Measurements from ENCODE around the gene HYAL3.
"Not testable (repeated sequence)": the region's sequence is repeated elsewhere in the genome, so short reads cannot be mapped to it uniquely, and the experiment has no call there.

The HYAL3 gene

DNA sequence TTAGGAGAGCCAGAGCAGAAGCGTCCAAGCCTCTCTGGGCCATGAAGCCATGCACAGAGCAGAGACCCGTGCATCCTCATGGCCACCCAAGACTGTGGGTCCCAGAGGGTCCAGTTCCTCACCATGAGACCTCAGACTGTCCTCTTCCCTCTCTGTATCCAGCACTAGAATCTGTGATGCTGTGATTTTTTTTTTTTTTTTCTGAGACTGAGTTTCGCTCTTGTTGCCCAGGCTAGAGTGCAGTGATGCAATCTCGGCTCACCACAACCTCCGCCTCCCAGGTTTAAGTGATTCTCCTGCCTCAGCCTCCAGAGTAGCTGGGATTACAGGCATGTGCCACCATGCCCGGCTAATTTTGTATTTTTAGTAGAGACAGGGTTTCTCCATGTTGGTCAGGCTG is 54.4 kb downstream of the HYAL3 start:
- not testable (repeated sequence) for H3K9ac ChIP-seq (ENCODE audit: low read length); H3K27ac ChIP-seq (ENCODE audit: low read depth, low read length); H4K8ac ChIP-seq (ENCODE audit: low read depth, low read length); H4K5ac ChIP-seq (ENCODE audit: low read length); H3K36me3 ChIP-seq (ENCODE audit: control insufficient read depth, insufficient read depth, low read length); H3K4me2 ChIP-seq (ENCODE audit: low read length); H3K23ac ChIP-seq (ENCODE audit: low read length); DNase-seq; H2BK120ac ChIP-seq (ENCODE audit: low read depth, low read length); H3K4ac ChIP-seq (ENCODE audit: low read depth, low read length); H2BK15ac ChIP-seq (replicated peaks; ENCODE audit: low read depth); H2BK5ac ChIP-seq (ENCODE audit: low read length); H3K4me3 ChIP-seq (ENCODE audit: low read length); H3K18ac ChIP-seq (ENCODE audit: low read length); H3K27me3 ChIP-seq (ENCODE audit: insufficient read depth, low read length, poor library complexity)
- H3K79me2 ChIP-seq (ENCODE audit: control insufficient read depth, insufficient read depth, low read length) = peaks cover 69% of the 10 kb centered on the region
- H3K4me1 ChIP-seq (ENCODE audit: control insufficient read depth, low read depth, low read length) = peaks cover 41% of the 10 kb centered on the region
- H3K79me1 ChIP-seq (ENCODE audit: low read length) = peaks cover 40% of the 10 kb centered on the region
- WGBS (ENCODE audit: extremely low coverage, insufficient coverage, low lambda C conversion rate) = no CpG with 5 or more reads among the region's 6 CpGs
- H3K56ac ChIP-seq (ENCODE audit: low read length) = peak overlapping the region; percentile 73
- peak overlapping the region; percentile 17 for H2AK5ac ChIP-seq (ENCODE audit: low read length)

DNA sequence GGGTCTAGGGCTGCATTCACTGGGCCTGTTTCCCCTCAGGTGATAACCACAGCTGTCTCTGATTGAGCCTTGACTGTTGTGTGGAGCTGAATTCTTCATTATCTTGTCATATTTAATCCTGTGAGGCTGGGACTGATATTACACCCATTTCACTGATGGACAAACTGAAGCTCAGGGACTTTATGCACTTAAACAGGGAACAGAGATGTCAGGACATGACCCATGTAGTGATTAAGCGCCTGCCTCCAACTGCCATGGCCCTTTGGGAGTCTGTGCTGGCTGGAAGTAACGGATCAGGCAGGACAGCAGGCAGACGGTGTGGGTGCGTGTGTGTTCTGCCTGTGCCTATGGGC is 55.7 kb downstream of the HYAL3 start:
- H3K18ac ChIP-seq (ENCODE audit: low read length) = no peak overlapping the region

DNA sequence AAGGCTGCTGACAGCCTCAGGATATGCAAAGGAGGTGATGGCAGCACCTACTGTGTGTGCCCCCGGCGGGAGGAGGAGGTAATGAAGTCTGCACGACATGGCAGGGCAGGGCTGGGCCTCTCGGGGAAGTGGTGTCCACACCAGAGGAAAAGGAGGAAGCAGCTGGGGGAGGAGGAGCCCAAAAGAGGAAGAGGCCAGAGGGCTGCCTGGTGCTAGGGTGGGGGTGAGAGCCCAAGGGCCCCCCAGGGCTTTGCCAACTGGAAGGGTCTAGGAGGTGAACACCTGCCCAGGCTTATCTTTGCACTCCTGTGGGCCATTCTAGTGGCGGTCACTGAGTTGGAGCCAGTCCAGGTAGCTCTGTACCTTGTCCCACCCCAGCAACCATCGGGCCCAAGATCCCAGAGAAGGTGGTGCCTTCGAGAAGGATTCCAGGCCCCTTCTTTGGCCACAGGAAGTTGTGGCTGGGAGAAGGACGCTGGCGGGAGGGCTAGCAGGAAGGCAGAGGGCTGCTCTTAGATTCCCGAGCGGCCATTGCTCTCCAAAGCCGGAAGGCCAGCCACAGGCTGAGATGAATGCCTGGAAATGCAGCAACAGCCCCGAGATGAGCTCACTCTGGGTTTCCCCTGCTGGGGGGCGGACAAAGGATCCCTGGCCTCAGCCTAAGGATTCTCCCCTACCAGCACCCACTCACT is 56.2 kb downstream of the HYAL3 start:
- WGBS (ENCODE audit: extremely low coverage, insufficient coverage, low lambda C conversion rate) = no CpG with 5 or more reads among the region's 14 CpGs

More for the DNA sequence above, 55.7 kb downstream of the HYAL3 start:
- no CpG with 5 or more reads among the region's 4 CpGs for WGBS (ENCODE audit: extremely low coverage, insufficient coverage, low lambda C conversion rate)
- H3K27ac ChIP-seq (ENCODE audit: low read depth, low read length) = peak overlapping the region; percentile 5
- H3K79me2 ChIP-seq (ENCODE audit: control insufficient read depth, insufficient read depth, low read length) = peaks cover 69% of the 10 kb centered on the region
- H3K23ac ChIP-seq (ENCODE audit: low read length) = no peak overlapping the region
- no peak overlapping the region for H2BK15ac ChIP-seq (replicated peaks; ENCODE audit: low read depth)
- no peak for DNase-seq
- H3K4ac ChIP-seq (ENCODE audit: low read depth, low read length) = no peak overlapping the region
- H3K36me3 ChIP-seq (ENCODE audit: control insufficient read depth, insufficient read depth, low read length) = no peaks in the 10 kb centered on the region
- no peak overlapping the region for H4K8ac ChIP-seq (ENCODE audit: low read depth, low read length)
- H2AK5ac ChIP-seq (ENCODE audit: low read length) = no peak overlapping the region
- peak overlapping the region; percentile 20 for H2BK5ac ChIP-seq (ENCODE audit: low read length)
- peaks cover 48% of the 10 kb centered on the region for H3K4me1 ChIP-seq (ENCODE audit: control insufficient read depth, low read depth, low read length)
- peak overlapping the region; percentile 17 for H3K9ac ChIP-seq (ENCODE audit: low read length)
- H4K5ac ChIP-seq (ENCODE audit: low read length) = no peak overlapping the region
- peaks cover 36% of the 10 kb centered on the region for H3K79me1 ChIP-seq (ENCODE audit: low read length)
- no peak overlapping the region for H2BK120ac ChIP-seq (ENCODE audit: low read depth, low read length)
- no peaks in the 10 kb centered on the region for H3K27me3 ChIP-seq (ENCODE audit: insufficient read depth, low read length, poor library complexity)
- H3K4me3 ChIP-seq (ENCODE audit: low read length) = no peak overlapping the region
- no peak overlapping the region for H3K4me2 ChIP-seq (ENCODE audit: low read length)
- peak overlapping the region; percentile 83 for H3K56ac ChIP-seq (ENCODE audit: low read length)

More for the DNA sequence above, 56.2 kb downstream of the HYAL3 start:
- Histone ChIP-seq H4K8ac (ENCODE audit: low read depth, low read length) (no peak overlapping the region), H3K79me1 (ENCODE audit: low read length) (peaks cover 33% of the 10 kb centered on the region), H3K4ac (ENCODE audit: low read depth, low read length) (no peak overlapping the region), H3K9ac (ENCODE audit: low read length) (peak overlapping the region; percentile 17), H3K18ac (ENCODE audit: low read length) (no peak overlapping the region), H3K56ac (ENCODE audit: low read length) (peak overlapping the region; percentile 83), H2BK15ac (replicated peaks; ENCODE audit: low read depth) (no peak overlapping the region), H2BK5ac (ENCODE audit: low read length) (no peak overlapping the region), H3K27me3 (ENCODE audit: insufficient read depth, low read length, poor library complexity) (no peaks in the 10 kb centered on the region), H3K27ac (ENCODE audit: low read depth, low read length) (peak overlapping the region; percentile 5), H3K36me3 (ENCODE audit: control insufficient read depth, insufficient read depth, low read length) (no peaks in the 10 kb centered on the region), H2AK5ac (ENCODE audit: low read length) (peak overlapping the region; percentile 64), H3K79me2 (ENCODE audit: control insufficient read depth, insufficient read depth, low read length) (peaks cover 69% of the 10 kb centered on the region), H3K23ac (ENCODE audit: low read length) (no peak overlapping the region), H3K4me1 (ENCODE audit: control insufficient read depth, low read depth, low read length) (peaks cover 48% of the 10 kb centered on the region), H2BK120ac (ENCODE audit: low read depth, low read length) (no peak overlapping the region), H3K4me2 (ENCODE audit: low read length) (no peak overlapping the region), H4K5ac (ENCODE audit: low read length) (no peak overlapping the region), H3K4me3 (ENCODE audit: low read length) (no peak overlapping the region)
- DNase-seq = no peak

All from mesendoderm (in vitro differentiated cells).